HG02571 (cell line): Measurements from ENCODE around the gene NPAS2.

Experiments used
- ATAC-seq: cut with Tn5 transposase; IDR thresholded peaks from one replicate; pipeline ENCODE4 v1.9.1; 2021; ENCODE audit warnings: mild to moderate bottlenecking, moderate library complexity; ENCODE audit not compliant: unreplicated experiment

NPAS2 gene

DNA sequence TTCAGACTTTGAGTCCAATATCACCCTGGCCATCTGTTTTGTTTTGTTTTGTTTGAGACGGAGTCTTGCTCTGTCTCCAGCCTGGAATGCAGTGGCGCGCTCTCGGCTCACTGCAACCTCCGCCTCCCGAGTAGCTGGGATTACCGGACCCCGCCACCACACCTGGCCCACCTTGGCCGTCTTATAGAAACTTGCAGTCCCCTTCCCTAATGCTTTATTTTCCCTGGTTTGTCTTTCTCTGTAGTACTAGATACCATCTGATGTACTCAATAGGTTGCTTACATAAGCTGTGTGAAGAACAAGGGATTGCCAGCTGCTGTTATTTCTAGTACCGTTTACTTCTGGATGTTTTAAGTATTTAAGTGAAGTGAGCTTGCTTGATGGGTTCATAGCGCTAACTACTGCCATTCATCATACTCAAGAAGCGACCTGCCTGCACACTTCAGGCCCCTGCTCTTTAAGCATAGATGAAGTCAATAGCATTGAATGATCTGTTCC is 183.4 kb downstream of the NPAS2 start:
- ATAC-seq = no peak

DNA sequence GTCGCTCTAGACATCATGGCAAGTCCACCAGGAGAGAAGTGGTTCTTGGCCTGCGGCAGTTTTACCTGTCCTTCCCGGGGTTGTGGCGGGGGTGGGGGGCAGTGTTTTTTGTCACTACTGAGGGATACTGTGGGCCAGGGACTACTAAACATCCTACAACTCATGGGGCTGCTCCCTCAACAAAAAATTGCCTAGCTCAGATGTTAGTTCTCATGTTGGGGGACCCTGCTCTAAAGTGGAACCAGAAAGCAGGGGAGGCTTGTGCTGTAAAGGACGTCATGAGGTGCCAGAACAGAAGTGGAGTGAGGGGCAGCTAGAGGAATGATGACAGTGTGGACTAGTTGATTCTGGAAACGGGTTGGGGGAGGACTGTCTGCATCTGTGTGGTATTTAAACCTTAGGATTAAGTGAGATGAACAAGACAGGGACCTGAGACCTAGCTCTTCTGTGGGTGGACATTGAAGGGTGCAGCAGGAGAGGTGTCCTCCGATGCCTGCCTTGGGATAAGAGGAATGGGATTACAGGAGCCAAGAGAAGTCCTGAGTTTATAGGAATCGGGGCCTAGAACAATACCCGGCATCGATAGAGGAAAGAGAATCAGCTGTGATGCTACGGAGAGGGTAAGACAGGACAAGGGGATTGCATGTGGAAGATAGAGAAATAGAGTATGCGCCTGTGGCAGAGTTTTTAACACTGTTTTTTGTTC is 184.8 kb downstream of the NPAS2 start:
- ATAC-seq = no peak

DNA sequence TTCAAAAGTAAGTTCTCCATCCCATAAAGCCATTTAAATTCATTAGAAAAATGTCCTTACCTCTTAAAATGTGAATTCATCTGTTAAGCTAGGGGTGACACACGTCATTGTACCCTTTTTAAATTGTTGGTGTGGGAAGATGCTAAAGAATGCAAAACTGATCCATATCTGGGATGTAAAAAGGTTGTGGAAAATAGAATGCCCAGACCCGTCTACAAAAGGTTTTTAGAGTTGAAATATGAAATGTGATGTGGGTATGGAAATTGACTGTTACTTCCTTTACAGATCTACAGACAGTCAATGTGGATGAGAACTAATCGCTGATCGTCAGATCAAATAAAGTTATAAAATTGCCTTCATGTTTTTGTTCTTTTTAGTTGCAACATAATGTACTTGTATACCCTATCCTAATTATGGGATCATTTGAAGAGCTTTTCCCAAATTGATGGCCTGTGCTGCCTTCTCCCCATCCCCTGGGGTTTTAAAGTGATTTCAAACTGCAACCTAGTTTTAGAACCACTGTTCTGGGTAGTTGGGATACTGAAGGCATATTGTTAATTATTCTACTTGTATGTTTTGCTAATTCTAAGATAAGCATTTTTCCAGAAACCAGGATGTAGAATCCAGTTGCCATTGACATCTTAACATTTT is 186.3 kb downstream of the NPAS2 start:
- ATAC-seq = no peak

DNA sequence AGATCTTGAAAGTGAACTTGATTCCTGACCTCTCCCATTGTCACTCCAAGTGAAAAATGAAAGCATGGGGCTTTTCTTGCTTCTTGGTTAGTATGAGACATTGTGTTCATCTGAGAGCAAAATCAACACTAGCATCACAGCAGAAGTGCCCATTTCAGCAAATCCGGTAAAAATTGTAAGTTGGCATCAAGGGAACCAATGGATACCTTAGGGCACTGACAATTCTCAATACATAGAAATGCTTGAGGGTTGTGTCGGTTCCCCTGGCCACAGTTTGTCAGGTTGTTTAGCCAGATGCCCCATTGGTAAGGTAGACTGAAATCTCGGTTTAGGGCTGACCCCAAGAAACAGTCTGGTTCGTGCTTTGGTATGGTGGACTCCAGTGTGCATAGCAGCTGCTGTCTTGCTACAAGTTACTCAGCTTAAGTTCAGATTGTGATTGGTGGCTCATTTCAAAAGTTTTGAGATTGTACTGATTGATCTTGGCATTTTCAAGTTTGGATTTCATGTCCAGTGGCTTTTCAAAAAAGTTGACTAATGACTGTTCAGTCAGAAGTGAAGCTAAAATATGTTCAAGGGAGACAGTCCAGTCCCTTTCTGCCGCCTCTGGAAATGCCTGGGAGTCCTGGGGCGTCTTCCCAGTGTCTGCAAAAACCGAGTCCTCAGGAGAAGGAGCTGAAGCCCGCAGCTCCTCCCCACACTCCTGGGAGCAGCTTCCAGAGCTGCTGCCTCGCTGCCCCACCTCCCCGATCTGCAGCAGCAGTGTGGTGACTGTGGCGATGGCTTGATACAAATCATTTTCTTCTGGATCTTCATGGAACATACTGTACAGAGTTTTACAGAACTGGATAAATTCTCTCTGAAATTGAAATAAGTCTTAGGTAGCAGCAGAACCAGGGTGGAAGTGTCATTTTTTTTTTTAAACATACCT is 187.7 kb downstream of the NPAS2 start:
- ATAC-seq = no peak

DNA sequence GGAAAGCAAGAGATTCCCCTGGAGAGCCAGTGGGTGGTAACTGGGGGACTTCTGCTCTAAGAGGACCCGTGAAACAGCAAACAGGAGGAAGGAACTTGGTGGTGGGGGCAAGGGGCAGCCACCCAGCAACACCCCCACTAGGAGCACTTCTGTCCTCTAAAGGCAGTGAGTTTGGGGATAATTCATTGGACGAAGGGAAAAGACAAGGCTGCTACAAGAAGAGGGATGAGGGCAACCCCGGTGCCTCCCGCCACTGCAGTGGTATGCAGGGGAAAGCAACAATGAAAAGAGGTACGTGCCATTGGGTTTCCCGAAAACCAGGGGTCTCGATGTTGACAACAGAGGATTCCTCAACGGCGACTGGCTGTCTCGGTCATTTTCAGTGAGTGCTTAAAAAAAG is 191.2 kb downstream of the NPAS2 start:
- no peak for ATAC-seq

- ATAC-seq = peak; percentile 92
These were observed 192.2 kb downstream of the NPAS2 start for GRCh38 chr2:101012054-101012705.

- no peak for ATAC-seq
These were observed 192.8 kb downstream of the NPAS2 start for GRCh38 chr2:101012706-101013181.

DNA sequence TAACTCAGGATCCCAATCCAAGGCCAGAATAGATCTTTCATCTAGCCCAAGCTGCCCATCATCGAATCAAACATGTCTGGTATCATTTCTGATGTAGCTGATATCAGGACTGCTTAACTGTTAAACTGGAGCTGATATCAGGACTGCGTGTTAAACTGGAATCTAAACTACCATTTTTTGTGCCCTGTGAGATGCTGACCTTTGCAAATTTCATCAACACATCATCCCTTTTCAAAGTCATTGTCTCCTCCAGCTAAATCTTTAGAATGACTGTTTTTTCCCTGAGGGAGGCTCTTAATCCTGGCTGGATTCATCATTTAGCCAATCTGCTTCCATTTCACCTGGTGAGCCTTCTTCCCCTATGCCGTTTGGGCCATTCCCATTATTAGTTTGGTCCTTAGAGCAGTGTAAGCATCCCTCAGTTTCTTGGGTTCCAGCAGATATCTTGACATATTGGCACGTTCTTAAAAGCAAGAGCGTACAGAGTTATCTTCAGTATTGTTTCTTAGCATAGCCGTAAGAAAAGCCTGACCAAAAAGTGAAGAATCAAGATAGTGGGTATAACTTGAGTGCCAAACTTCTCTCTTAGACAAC is 194.4 kb downstream of the NPAS2 start:
- ATAC-seq = no peak

GRCh38 chr2:101017371-101017770 is 197.4 kb downstream of the NPAS2 start:
- ATAC-seq = no peak

- ATAC-seq = no peak
These were observed 199.0 kb downstream of the NPAS2 start for GRCh38 chr2:101018934-101019333.

- no peak for ATAC-seq
These were observed 202.3 kb downstream of the NPAS2 start for GRCh38 chr2:101022221-101022620.

- ATAC-seq = no peak
These were observed 203.6 kb downstream of the NPAS2 start for GRCh38 chr2:101023327-101024107.

DNA sequence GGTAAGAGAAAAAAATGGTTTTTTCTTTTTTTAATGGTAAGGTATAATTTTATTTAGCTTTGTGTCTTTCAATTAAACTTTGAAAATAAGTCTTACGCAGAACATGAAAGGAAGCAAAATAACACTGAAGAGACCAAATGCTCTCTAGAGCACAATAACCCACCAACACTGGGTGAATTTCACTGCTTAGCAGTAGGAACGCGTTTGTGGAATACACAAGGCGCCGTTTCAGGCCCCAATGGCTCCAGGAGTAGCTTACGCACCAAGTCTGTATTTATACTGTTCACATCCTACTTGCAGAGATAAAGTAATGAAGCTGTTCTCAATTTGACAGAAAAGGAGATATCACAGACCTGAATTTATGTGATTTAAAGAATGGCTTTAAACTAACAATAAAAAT is 205.6 kb downstream of the NPAS2 start:
- no peak for ATAC-seq

- no peak for ATAC-seq
These were observed 206.3 kb downstream of the NPAS2 start for GRCh38 chr2:101026253-101026701.

GRCh38 chr2:101026923-101027469 is 207.1 kb downstream of the NPAS2 start:
- ATAC-seq = no peak

DNA sequence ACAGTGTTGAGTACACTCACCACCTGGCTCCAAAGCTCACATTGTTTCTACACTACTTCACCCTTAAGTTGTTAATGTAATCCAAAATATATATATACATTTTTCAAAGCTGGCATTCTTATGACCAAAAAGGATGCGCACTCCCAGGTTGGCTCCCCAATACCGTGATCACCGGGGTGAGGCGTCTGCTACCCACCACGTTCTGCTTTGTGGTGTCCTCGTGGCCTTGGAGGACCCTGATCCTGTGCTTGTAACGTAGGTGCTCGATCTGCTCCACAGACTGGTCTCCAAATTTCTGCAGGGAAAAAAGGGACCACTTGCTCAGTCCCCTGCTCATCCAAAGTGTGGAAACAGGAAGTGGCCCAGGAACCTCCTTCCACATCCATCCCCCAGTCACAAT is 207.9 kb downstream of the NPAS2 start:
- no peak for ATAC-seq

- no peak for ATAC-seq
These were observed 211.1 kb downstream of the NPAS2 start for GRCh38 chr2:101030866-101031554.

DNA sequence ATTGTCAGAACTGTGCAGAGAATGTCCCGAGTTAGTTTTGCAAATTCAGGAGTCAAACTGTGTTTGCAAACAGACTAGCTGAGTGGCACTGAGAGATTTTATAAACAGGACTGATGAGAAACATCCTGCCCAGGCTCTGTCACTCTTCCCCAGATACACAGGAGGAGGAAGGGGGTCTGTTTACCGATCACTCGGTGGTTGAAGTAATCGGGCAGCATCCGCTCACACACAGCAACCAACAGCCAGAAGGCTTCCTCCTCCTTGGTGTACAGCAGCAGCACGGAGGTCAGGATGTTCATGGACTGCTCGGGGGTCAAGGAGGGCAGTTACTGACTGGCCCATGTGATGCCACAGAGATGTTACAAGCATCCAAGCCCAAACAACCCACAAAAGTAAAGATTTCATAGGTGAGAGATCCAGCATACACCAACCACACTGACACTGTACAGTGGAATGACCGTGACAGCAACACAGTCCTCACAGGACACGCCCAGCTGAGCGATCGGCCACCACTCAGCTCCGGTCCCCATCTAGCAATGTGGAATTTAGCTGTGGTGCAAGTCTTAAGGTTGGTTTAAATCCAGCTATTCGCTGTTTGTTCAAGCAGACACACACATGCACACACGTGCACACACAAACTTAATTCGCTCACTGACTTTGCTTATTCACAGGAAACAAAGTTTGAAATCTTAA is 212.3 kb downstream of the NPAS2 start:
- no peak for ATAC-seq
